ENCODE data around the gene UROC1. TPM values are rescaled to one million over a fixed set of nuclear protein-coding genes. Genes with fewer than 3 reads are reported as not detected.

UROC1 gene
- total RNA-seq, 1 donor: not detected

- DNase-seq (ENCODE audit: insufficient read length, low spot score, missing footprints): peak; percentile 73
- Histone ChIP-seq H3K9me3 (ENCODE audit: low read depth, low read length) (no peaks in the 10 kb centered on the region), H3K4me3 (ENCODE audit: insufficient read depth, low read length) (no peak overlapping the region), H2AFZ (ENCODE audit: low read length) (peak overlapping the region; percentile 59), H4K20me1 (ENCODE audit: insufficient read depth, low read length) (no peaks in the 10 kb centered on the region), H3K27me3 (ENCODE audit: insufficient read depth, low read length) (peaks cover 24% of the 10 kb centered on the region), H3K4me1 (ENCODE audit: insufficient read depth, low read length) (no peaks in the 10 kb centered on the region), H3K36me3 (ENCODE audit: insufficient read depth, low read length) (no peaks in the 10 kb centered on the region), H3K4me2 (ENCODE audit: insufficient read depth, low read length) (no peak overlapping the region), H3K79me2 (ENCODE audit: insufficient read depth, low read length) (no peaks in the 10 kb centered on the region), H3K27ac (ENCODE audit: low read depth, low read length) (no peak overlapping the region)
- no peak for TF ChIP-seq CTCF (IDR thresholded peaks at IDR 0.05; ENCODE audit: extremely low read depth, low read depth, low read length)
Observed at GRCh38 chr3:126530171-126531050, 12.8 kb upstream of the UROC1 start.

GRCh38 chr3:126529585-126530170 lies 12.1 kb upstream of the UROC1 start:
- peaks cover 19% of the 10 kb centered on the region for H3K27me3 ChIP-seq (ENCODE audit: insufficient read depth, low read length)
- no peaks in the 10 kb centered on the region for H3K4me1 ChIP-seq (ENCODE audit: insufficient read depth, low read length)
- H2AFZ ChIP-seq (ENCODE audit: low read length): no peak overlapping the region
- H3K79me2 ChIP-seq (ENCODE audit: insufficient read depth, low read length): no peaks in the 10 kb centered on the region
- TF ChIP-seq CTCF (IDR thresholded peaks at IDR 0.05; ENCODE audit: extremely low read depth, low read depth, low read length): no peak
- peak; percentile 66 for DNase-seq (ENCODE audit: insufficient read length, low spot score, missing footprints)
- H4K20me1 ChIP-seq (ENCODE audit: insufficient read depth, low read length): no peaks in the 10 kb centered on the region
- H3K9me3 ChIP-seq (ENCODE audit: low read depth, low read length): no peaks in the 10 kb centered on the region
- no peak overlapping the region for H3K27ac ChIP-seq (ENCODE audit: low read depth, low read length)
- no peaks in the 10 kb centered on the region for H3K36me3 ChIP-seq (ENCODE audit: insufficient read depth, low read length)
- no peak overlapping the region for H3K4me2 ChIP-seq (ENCODE audit: insufficient read depth, low read length)
- no peak overlapping the region for H3K4me3 ChIP-seq (ENCODE audit: insufficient read depth, low read length)

- Histone ChIP-seq H3K79me2 (ENCODE audit: insufficient read depth, low read length) (no peaks in the 10 kb centered on the region), H3K9me3 (ENCODE audit: low read depth, low read length) (no peaks in the 10 kb centered on the region), H3K4me1 (ENCODE audit: insufficient read depth, low read length) (no peaks in the 10 kb centered on the region), H3K4me3 (ENCODE audit: insufficient read depth, low read length) (no peak overlapping the region), H3K4me2 (ENCODE audit: insufficient read depth, low read length) (no peak overlapping the region), H4K20me1 (ENCODE audit: insufficient read depth, low read length) (no peaks in the 10 kb centered on the region), H2AFZ (ENCODE audit: low read length) (no peak overlapping the region), H3K27ac (ENCODE audit: low read depth, low read length) (no peak overlapping the region), H3K27me3 (ENCODE audit: insufficient read depth, low read length) (peaks cover 19% of the 10 kb centered on the region), H3K36me3 (ENCODE audit: insufficient read depth, low read length) (no peaks in the 10 kb centered on the region)
- peak; percentile 77 for DNase-seq (ENCODE audit: insufficient read length, low spot score, missing footprints)
- no peak for TF ChIP-seq CTCF (IDR thresholded peaks at IDR 0.05; ENCODE audit: extremely low read depth, low read depth, low read length)
Observed at GRCh38 chr3:126528800-126529541, 11.4 kb upstream of the UROC1 start.

GRCh38 chr3:126528419-126528799 lies 10.8 kb upstream of the UROC1 start:
- no peaks in the 10 kb centered on the region for H4K20me1 ChIP-seq (ENCODE audit: insufficient read depth, low read length)
- TF ChIP-seq CTCF (IDR thresholded peaks at IDR 0.05; ENCODE audit: extremely low read depth, low read depth, low read length): no peak
- H2AFZ ChIP-seq (ENCODE audit: low read length): no peak overlapping the region
- no peak overlapping the region for H3K27ac ChIP-seq (ENCODE audit: low read depth, low read length)
- no peak overlapping the region for H3K4me2 ChIP-seq (ENCODE audit: insufficient read depth, low read length)
- no peaks in the 10 kb centered on the region for H3K4me1 ChIP-seq (ENCODE audit: insufficient read depth, low read length)
- peaks cover 19% of the 10 kb centered on the region for H3K27me3 ChIP-seq (ENCODE audit: insufficient read depth, low read length)
- no peak overlapping the region for H3K4me3 ChIP-seq (ENCODE audit: insufficient read depth, low read length)
- no peaks in the 10 kb centered on the region for H3K79me2 ChIP-seq (ENCODE audit: insufficient read depth, low read length)
- H3K9me3 ChIP-seq (ENCODE audit: low read depth, low read length): no peaks in the 10 kb centered on the region
- H3K36me3 ChIP-seq (ENCODE audit: insufficient read depth, low read length): no peaks in the 10 kb centered on the region
- peak; percentile 42 for DNase-seq (ENCODE audit: insufficient read length, low spot score, missing footprints)
